Regular cardiac myocyte (primary cell): ENCODE measurements around the gene UGT1A6. TPM values are rescaled to one million over a fixed set of nuclear protein-coding genes. Genes with fewer than 3 reads are reported as not detected.

Experiments
- total RNA-seq: library from RNA; depleted of rRNA; stranded (reverse); fragments of >200 nt; gene quantifications from 2 replicates; pipeline ENCODE4 v1.2.3, GENCODE V29; 2014

Gene UGT1A6
- 0.58 and 1.4 TPM in 2 replicates for total RNA-seq

DNA sequence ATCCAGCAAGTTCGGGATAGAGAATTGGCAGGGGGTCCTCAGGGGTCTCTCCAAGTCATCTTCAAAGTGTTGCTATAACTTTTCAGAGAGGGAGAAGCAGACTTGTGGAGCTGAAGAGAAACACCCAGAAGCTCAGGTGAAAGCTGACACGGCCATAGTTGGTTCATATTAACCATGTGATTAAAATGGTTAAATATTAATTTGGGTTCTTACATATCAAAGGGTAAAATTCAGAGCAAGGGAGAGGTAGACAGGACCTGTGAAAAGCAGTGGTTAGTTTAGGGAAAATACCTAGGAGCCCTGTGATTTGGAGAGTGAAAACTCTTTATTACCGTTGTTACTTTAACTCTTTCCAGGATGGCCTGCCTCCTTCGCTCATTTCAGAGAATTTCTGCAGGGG, at the start of gene UGT1A6:
Gene UGT1A6, plus strand, starts transcription at position 243 of the 400 bp plus-strand sequence. Its CDS starts 115 bp downstream, at position 358.

DNA sequence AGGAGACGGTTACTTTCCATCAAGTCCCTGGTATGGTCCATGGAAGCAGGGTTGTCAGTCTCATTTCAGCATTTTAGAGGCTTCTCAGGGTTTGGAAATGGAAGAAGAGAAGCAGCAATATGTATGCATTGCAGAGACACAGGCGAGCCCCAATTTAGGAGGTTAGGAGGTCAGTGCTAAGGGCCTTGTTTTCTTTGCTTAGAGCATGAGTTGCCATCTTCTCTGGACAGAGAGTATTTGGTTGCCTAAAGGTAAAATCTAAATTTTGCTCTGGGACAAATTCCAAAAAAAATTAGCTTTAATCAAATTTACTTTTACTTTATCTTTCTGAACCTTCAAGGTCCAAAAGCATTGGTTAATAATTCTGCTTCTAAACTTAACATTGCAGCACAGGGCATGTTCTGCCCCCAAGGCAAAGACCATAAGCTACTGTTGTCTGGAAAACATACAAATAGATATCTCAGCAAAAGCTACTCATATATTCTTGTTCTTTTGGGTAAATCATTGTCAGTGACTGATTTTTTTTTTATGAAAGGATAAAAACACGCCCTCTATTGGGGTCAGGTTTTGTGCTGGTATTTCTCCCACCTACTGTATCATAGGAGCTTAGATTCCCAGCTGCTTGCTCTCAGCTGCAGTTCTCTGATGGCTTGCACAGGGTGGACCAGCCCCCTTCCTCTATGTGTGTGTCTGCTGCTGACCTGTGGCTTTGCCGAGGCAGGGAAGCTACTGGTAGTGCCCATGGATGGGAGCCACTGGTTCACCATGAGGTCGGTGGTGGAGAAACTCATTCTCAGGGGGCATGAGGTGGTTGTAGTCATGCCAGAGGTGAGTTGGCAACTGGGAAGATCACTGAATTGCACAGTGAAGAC, 21.2 kb upstream of the UGT1A6 start, which contains the start of gene UGT1A9:
Gene UGT1A9, plus strand, starts transcription at position 609 of the 872 bp plus-strand sequence. Its CDS starts 37 bp downstream, at position 646.

DNA sequence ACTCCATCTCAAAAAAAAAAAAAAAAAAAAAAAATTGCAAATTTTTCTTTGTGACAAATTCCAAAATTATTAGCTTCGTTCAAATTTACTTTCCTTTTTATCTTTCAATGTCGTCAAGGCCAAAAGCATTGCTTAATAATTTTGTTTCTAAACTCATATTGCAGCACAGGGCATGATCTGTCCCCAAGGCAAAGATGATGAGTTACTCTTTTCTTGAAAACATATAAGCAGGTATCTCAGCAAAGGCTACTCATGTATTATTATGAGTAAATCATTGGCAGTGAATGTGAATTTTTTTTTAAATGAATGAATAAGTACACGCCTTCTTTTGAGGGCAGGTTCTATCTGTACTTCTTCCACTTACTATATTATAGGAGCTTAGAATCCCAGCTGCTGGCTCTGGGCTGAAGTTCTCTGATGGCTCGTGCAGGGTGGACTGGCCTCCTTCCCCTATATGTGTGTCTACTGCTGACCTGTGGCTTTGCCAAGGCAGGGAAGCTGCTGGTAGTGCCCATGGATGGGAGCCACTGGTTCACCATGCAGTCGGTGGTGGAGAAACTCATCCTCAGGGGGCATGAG, 11.1 kb upstream of the UGT1A6 start, which contains the start of gene UGT1A7:
Gene UGT1A7, plus strand, starts transcription at position 381 of the 579 bp plus-strand sequence. Its CDS starts 37 bp downstream, at position 418.

DNA sequence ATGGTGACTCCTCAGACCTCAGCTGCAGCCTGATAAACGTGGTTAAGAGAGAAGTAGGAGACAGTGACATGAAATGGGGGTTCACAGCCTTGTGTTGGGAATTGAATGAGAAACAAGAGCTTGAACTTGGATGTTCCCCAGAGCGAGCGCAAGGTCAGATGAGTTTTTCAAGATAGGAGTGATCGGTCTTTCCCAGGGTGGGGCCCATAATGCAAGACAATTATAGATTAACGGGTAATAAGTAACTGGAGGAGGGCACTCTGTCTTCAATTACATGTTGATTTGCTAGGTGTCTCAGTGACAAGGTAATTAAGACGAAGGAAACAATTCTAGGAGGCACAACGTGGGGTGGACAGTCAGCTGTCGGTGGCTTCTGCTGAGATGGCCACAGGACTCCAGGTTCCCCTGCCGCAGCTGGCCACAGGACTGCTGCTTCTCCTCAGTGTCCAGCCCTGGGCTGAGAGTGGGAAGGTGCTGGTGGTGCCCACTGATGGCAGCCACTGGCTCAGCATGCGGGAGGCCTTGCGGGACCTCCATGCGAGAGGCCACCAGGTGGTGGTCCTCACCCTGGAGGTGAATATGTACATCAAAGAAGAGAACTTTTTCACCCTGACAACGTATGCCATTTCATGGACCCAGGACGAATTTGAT, 20.0 kb downstream of the UGT1A6 start, which contains the start of gene UGT1A5:
Gene UGT1A5, plus strand, starts transcription at position 297 of the 651 bp plus-strand sequence. Its CDS starts 85 bp downstream, at position 382.

DNA sequence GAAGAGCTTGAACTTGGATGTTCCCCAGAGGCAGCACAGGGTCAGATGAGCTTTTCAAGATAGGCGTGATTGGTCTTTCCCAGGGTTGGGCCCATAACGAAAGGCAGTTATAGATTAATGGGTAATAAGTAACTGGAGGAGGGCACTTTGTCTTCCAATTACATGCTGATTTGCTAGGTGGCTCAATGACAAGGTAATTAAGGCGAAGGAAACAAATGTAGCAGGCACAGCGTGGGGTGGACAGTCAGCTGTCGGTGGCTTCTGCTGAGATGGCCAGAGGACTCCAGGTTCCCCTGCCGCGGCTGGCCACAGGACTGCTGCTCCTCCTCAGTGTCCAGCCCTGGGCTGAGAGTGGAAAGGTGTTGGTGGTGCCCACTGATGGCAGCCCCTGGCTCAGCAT, 25.9 kb downstream of the UGT1A6 start, which contains the start of gene UGT1A4:
Gene UGT1A4, plus strand, starts transcription at position 185 of the 400 bp plus-strand sequence. Its CDS starts 85 bp downstream, at position 270.

DNA sequence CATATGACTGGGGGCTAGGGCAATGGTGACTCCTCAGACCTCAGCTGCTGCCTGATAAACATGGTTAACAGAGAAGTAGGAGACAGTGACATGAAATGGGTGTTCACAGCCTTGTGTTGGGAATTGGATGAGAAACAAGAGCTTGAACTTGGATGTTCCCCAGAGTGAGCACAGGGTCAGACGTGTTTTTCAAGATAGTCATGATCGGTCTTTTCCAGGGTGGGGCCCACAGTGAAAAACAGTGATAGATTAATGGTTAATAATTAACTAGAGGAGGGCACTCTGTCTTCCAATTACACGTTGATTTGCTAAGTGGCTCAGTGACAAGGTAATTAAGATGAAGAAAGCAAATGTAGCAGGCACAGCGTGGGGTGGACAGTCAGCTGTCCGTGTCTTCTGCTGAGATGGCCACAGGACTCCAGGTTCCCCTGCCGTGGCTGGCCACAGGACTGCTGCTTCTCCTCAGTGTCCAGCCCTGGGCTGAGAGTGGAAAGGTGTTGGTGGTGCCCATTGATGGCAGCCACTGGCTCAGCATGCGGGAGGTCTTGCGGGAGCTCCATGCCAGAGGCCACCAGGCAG, 36.1 kb downstream of the UGT1A6 start, which contains the start of gene UGT1A3:
Gene UGT1A3, plus strand, starts transcription at position 320 of the 579 bp plus-strand sequence. Its CDS starts 85 bp downstream, at position 405.

DNA sequence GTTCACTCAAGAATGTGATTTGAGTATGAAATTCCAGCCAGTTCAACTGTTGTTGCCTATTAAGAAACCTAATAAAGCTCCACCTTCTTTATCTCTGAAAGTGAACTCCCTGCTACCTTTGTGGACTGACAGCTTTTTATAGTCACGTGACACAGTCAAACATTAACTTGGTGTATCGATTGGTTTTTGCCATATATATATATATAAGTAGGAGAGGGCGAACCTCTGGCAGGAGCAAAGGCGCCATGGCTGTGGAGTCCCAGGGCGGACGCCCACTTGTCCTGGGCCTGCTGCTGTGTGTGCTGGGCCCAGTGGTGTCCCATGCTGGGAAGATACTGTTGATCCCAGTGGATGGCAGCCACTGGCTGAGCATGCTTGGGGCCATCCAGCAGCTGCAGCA, 67.4 kb downstream of the UGT1A6 start, which contains the start of gene UGT1A1:
Gene UGT1A1, plus strand, starts transcription at position 228 of the 400 bp plus-strand sequence. Its CDS starts 18 bp downstream, at position 246.

DNA sequence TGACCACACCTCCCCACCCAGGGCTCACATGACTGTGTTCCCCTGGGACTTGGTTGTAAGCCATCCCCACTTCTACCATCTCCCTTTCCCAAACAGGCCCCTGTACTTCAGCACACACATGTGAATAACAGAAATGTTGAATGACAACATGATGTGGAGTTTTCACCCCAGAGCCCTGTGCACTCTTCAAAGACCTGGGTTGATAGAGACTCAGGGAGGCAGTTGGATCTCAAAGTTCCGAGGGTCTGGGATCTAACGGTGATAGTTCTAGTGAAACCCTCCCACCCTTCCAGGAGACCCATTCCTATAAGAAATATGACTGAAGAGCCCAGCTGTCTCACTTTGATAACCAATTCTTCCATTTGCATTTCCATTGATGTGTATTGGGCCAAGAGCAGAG, 85.3 kb downstream of the UGT1A6 start, which contains the start of gene MROH2A:
Gene MROH2A, plus strand, starts transcription at position 301 of the 400 bp plus-strand sequence. CDS start 1,029 bp downstream, outside the sequence.

Other genes starting within 250 kb of the UGT1A6 start
- gene USP40, start 126.1 kb upstream of the UGT1A6 start, total RNA-seq = 28.6 and 29.3 TPM in 2 replicates
- gene UGT1A8, start 75.3 kb upstream of the UGT1A6 start, total RNA-seq = not detected in 2 replicates
- not detected in 2 replicates for gene UGT1A10, start 56.4 kb upstream of the UGT1A6 start, total RNA-seq
- gene UGT1A9, start 21.0 kb upstream of the UGT1A6 start, total RNA-seq = under 0.01 TPM in 2 replicates
- not detected in 2 replicates for gene UGT1A7, start 11.0 kb upstream of the UGT1A6 start, total RNA-seq
- not detected in 2 replicates for gene UGT1A5, start 20.0 kb downstream of the UGT1A6 start, total RNA-seq
- 0.28 TPM in 1 of 2 replicates, not detected in the other for gene UGT1A4, start 25.8 kb downstream of the UGT1A6 start, total RNA-seq
- gene UGT1A3, start 36.2 kb downstream of the UGT1A6 start, total RNA-seq = not detected in 2 replicates
- gene UGT1A1, start 67.4 kb downstream of the UGT1A6 start, total RNA-seq = not detected in 2 replicates
- not detected in 2 replicates for gene MROH2A, start 85.4 kb downstream of the UGT1A6 start, total RNA-seq
- gene HJURP, start 161.6 kb downstream of the UGT1A6 start, total RNA-seq = 4.2 and 43.1 TPM in 2 replicates
- gene TRPM8, start 224.5 kb downstream of the UGT1A6 start, total RNA-seq = under 0.01 and 0.28 TPM in 2 replicates